ENCODE results near the gene GPR171. TPM values are rescaled to one million over a fixed set of nuclear protein-coding genes. Genes with fewer than 3 reads are reported as not detected.

The GPR171 gene
- total RNA-seq, 1 donor from 2014 or later: not detected

DNA sequence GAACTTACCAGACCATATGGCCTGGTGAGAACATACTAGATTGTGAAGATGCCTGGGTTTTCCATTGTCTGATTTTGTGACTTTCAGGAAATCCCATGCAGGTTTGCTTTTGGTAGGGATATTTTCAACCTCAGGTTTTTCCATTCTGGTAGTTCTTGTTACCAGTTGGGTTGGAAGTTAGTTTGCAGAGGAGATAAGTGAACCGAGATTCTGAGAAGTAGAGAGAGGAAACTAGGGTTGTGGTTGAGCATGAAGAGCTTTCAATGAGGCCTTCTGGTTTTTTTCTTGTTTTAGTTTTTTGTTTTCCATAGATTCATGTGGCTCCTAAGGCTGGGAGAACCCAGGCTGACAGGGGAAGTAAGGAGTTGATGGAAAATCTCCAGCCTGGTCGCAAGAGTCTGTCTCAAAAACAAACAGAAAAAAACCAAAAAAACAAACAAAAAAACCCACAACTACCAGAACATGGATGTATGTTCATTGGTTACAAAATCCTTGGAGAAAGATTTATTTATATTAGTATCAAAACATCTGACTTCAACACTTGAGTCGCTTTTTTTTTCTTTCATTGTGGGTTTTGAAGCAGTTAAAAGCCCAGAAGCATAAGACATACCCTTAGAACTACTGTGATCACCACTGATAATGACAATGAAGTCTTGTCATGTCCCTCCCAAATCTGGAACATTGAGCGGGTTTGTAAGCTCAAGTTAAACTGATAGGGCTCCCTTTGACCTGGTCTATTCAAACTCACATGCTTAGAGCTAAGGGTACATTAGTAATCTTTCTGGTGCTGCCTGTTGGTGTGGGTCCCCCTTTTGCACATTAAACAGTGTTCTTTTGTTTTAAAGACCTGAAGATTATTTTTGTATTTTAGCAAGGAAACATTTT is 3.2 kb downstream of the GPR171 start:
- no peaks in the 10 kb centered on the region for H3K27me3 ChIP-seq (ENCODE audit: insufficient read depth, low read length)
- H3K4me2 ChIP-seq (ENCODE audit: low read length): no peak overlapping the region
- no peaks in the 10 kb centered on the region for H4K20me1 ChIP-seq (ENCODE audit: insufficient read depth, low read length)
- Mint-ChIP-seq H3K4me1 (ENCODE audit: low read depth, unreplicated experiment) (peaks cover 24% of the 10 kb centered on the region), H3K4me3 (ENCODE audit: unreplicated experiment) (no peak overlapping the region), H3K36me3 (ENCODE audit: low read depth, unreplicated experiment) (no peaks in the 10 kb centered on the region), H3K27me3 (ENCODE audit: low read depth, unreplicated experiment) (no peaks in the 10 kb centered on the region), H3K27ac (ENCODE audit: unreplicated experiment) (no peak overlapping the region), H3K9me3 (ENCODE audit: unreplicated experiment) (no peaks in the 10 kb centered on the region)
- H3K4me1 ChIP-seq (ENCODE audit: insufficient read depth, low read length): no peaks in the 10 kb centered on the region
- no peak overlapping the region for H3K9ac ChIP-seq (ENCODE audit: low read length)
- no peak overlapping the region for H2AFZ ChIP-seq (ENCODE audit: low read depth, low read length)
- H3K27ac ChIP-seq (ENCODE audit: low read depth, low read length): no peak overlapping the region
- FAIRE-seq: no peak
- no peak overlapping the region for H3K4me3 ChIP-seq (ENCODE audit: insufficient read depth, low read depth, low read length)
- TF ChIP-seq EZH2 (IDR thresholded peaks at IDR 0.05; ENCODE audit: insufficient read depth, low read length): no peak
- TF ChIP-seq, protein P1, sequence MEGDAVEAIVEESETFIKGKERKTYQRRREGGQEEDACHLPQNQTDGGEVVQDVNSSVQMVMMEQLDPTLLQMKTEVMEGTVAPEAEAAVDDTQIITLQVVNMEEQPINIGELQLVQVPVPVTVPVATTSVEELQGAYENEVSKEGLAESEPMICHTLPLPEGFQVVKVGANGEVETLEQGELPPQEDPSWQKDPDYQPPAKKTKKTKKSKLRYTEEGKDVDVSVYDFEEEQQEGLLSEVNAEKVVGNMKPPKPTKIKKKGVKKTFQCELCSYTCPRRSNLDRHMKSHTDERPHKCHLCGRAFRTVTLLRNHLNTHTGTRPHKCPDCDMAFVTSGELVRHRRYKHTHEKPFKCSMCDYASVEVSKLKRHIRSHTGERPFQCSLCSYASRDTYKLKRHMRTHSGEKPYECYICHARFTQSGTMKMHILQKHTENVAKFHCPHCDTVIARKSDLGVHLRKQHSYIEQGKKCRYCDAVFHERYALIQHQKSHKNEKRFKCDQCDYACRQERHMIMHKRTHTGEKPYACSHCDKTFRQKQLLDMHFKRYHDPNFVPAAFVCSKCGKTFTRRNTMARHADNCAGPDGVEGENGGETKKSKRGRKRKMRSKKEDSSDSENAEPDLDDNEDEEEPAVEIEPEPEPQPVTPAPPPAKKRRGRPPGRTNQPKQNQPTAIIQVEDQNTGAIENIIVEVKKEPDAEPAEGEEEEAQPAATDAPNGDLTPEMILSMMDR (IDR thresholded peaks at IDR 0.05; ENCODE audit: insufficient read depth, low read depth, low read length): no peak
- H3K79me2 ChIP-seq (ENCODE audit: insufficient read depth, low read length): no peaks in the 10 kb centered on the region
- no peak for DNase-seq (ENCODE audit: low read depth)
- H3K9me3 ChIP-seq (ENCODE audit: insufficient read depth, low read depth, low read length): no peaks in the 10 kb centered on the region
- H3K36me3 ChIP-seq (ENCODE audit: insufficient read depth, low read length): no peaks in the 10 kb centered on the region

DNA sequence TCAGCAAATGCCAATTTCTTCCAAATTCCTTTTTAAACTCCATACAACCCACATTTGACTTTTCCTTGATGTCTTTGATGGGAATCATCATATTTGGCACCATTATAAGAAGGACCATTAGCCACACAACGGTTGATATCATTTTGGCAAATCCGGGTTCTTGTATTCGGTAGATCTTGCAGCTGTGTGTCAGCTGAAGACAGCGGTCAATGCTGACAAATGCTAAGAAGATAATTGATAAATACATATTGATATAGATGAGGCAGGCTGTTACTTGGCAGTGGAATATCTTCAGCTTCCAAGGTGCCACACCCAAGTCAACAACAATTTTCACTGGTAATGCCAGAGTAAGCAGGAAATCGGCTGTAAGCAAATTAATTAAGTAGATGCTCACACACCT is 4.2 kb downstream of the GPR171 start:
- Histone ChIP-seq H3K4me2 (ENCODE audit: low read length) (no peak overlapping the region), H3K36me3 (ENCODE audit: insufficient read depth, low read length) (no peaks in the 10 kb centered on the region), H3K9me3 (ENCODE audit: insufficient read depth, low read depth, low read length) (no peaks in the 10 kb centered on the region), H3K9ac (ENCODE audit: low read length) (no peak overlapping the region), H4K20me1 (ENCODE audit: insufficient read depth, low read length) (no peaks in the 10 kb centered on the region), H3K4me1 (ENCODE audit: insufficient read depth, low read length) (no peaks in the 10 kb centered on the region), H3K27me3 (ENCODE audit: insufficient read depth, low read length) (no peaks in the 10 kb centered on the region), H3K79me2 (ENCODE audit: insufficient read depth, low read length) (no peaks in the 10 kb centered on the region), H2AFZ (ENCODE audit: low read depth, low read length) (no peak overlapping the region), H3K27ac (ENCODE audit: low read depth, low read length) (no peak overlapping the region), H3K4me3 (ENCODE audit: insufficient read depth, low read depth, low read length) (no peak overlapping the region)
- H3K27ac Mint-ChIP-seq (ENCODE audit: unreplicated experiment): peak overlapping the region; percentile 64
- H3K27me3 Mint-ChIP-seq (ENCODE audit: low read depth, unreplicated experiment): no peaks in the 10 kb centered on the region
- H3K36me3 Mint-ChIP-seq (ENCODE audit: low read depth, unreplicated experiment): no peaks in the 10 kb centered on the region
- no peak for FAIRE-seq
- no peak for DNase-seq (ENCODE audit: low read depth)
- peaks cover 20% of the 10 kb centered on the region for H3K4me1 Mint-ChIP-seq (ENCODE audit: low read depth, unreplicated experiment)
- TF ChIP-seq EZH2 (IDR thresholded peaks at IDR 0.05; ENCODE audit: insufficient read depth, low read length): no peak
- TF ChIP-seq, protein P1 (IDR thresholded peaks at IDR 0.05; ENCODE audit: insufficient read depth, low read depth, low read length): no peak
- H3K9me3 Mint-ChIP-seq (ENCODE audit: unreplicated experiment): no peaks in the 10 kb centered on the region
- no peak overlapping the region for H3K4me3 Mint-ChIP-seq (ENCODE audit: unreplicated experiment)

Data from astrocyte (in vitro differentiated cells and primary cell).